Fibroblast of lung (primary cell): ENCODE data around the gene TUBGCP3.

Experiments used
- CTCF ChIP-seq, 2 donors: IDR thresholded peaks in 1 of 2; conservative IDR thresholded peaks in 1 of 2; 1 replicate in 1 of 2; 2 replicates in 1 of 2; pipeline ENCODE4 v1.5.1; 2011 to 2012; ENCODE audit warnings: low read length in 2 of 2, control low read depth in 1 of 2, inconsistent platforms in 1 of 2, low read depth in 1 of 2, mild to moderate bottlenecking in 1 of 2
- EZH2 ChIP-seq: IDR thresholded peaks from 2 replicates; pipeline ENCODE4 v1.5.1; 2012; ENCODE audit warnings: low read length, control low read depth, mild to moderate bottlenecking; ENCODE audit errors: missing control alignments

- TF ChIP-seq CTCF (conservative IDR thresholded peaks at IDR 0.05 in 1 of 2, IDR thresholded peaks at IDR 0.05 in 1 of 2; ENCODE audit: low read depth in 1 of 2, low read length in 2 of 2): no peak
- no peak for TF ChIP-seq EZH2
Observed at GRCh38 chr13:112592647-112593046, 4.7 kb upstream of the TUBGCP3 start.
